GM11168 (cell line): ENCODE results near the gene EGLN2.
"Not testable (repeated sequence)": the region's sequence is repeated elsewhere in the genome, so short reads cannot be mapped to it uniquely, and the experiment has no call there.

ENCODE experiments used
- in situ Hi-C: fragments of 300-500 bp; cut with MboI; formaldehyde crosslinking; loops from one replicate; pipeline ENCODE4 v1.12.0; 2022; ENCODE audit warnings: low sequenced_read_pairs; ENCODE audit not compliant: unreplicated experiment

EGLN2 gene

GRCh38 chr19:40798683-40799557, at the start of gene EGLN2:
Gene EGLN2, plus strand, starts transcription at chr19:40799191. Its CDS starts 1,382 bp downstream, at chr19:40800573.
- in situ Hi-C loops, result no loop called here

- in situ Hi-C loops, result no loop called here
Measured at GRCh38 chr19:40750058-40750873, 48.7 kb upstream of the EGLN2 start, which contains the start of gene ACTMAP. Gene ACTMAP, minus strand, starts transcription at chr19:40750477. Its CDS starts 674 bp downstream, at chr19:40749803.

GRCh38 chr19:40750874-40751537, 48.0 kb upstream of the EGLN2 start, which contains the start of gene SNRPA:
Gene SNRPA, plus strand, starts transcription at chr19:40751203. Its CDS starts 206 bp downstream, at chr19:40751409.
- in situ Hi-C loops, result no loop called here

GRCh38 chr19:40752257-40752781, 46.7 kb upstream of the EGLN2 start:
- in situ Hi-C loops, result no loop called here

- in situ Hi-C loops, result no loop called here
Measured at GRCh38 chr19:40754611-40755247, 44.3 kb upstream of the EGLN2 start.

- in situ Hi-C loops, result no loop called here
Measured at GRCh38 chr19:40755248-40755624, 43.8 kb upstream of the EGLN2 start.

GRCh38 chr19:40755791-40756190, 43.2 kb upstream of the EGLN2 start:
- in situ Hi-C loops, result no loop called here

- in situ Hi-C loops, result no loop called here
Measured at GRCh38 chr19:40756502-40757110, 42.4 kb upstream of the EGLN2 start.

GRCh38 chr19:40758491-40758890, 40.5 kb upstream of the EGLN2 start:
- in situ Hi-C loops, result no loop called here

- in situ Hi-C loops, result no loop called here
Measured at GRCh38 chr19:40759352-40759751, 39.6 kb upstream of the EGLN2 start.

GRCh38 chr19:40762754-40763470, 36.1 kb upstream of the EGLN2 start:
- in situ Hi-C loops, result no loop called here

- in situ Hi-C loops, result no loop called here
Measured at GRCh38 chr19:40763526-40763925, 35.5 kb upstream of the EGLN2 start.

GRCh38 chr19:40763963-40764362, 35.0 kb upstream of the EGLN2 start:
- in situ Hi-C loops, result no loop called here

GRCh38 chr19:40766385-40766784, 32.6 kb upstream of the EGLN2 start:
- in situ Hi-C loops, result not testable (repeated sequence)

GRCh38 chr19:40768869-40769268, 30.1 kb upstream of the EGLN2 start:
- in situ Hi-C loops, result no loop called here

GRCh38 chr19:40771101-40771862, 27.7 kb upstream of the EGLN2 start:
- in situ Hi-C loops, result not testable (repeated sequence)

GRCh38 chr19:40774916-40775631, 23.9 kb upstream of the EGLN2 start, which contains the start of gene MIA:
Gene MIA, plus strand, starts transcription at chr19:40775521. Its CDS starts 22 bp downstream, at chr19:40775543.
- in situ Hi-C loops, result no loop called here
